Measurements from ENCODE around the gene STARD3. TPM values are rescaled to one million over a fixed set of nuclear protein-coding genes. Genes with fewer than 3 reads are reported as not detected.

STARD3 gene
- total RNA-seq, 1 donor from 2014 or later: 32.7 TPM

DNA sequence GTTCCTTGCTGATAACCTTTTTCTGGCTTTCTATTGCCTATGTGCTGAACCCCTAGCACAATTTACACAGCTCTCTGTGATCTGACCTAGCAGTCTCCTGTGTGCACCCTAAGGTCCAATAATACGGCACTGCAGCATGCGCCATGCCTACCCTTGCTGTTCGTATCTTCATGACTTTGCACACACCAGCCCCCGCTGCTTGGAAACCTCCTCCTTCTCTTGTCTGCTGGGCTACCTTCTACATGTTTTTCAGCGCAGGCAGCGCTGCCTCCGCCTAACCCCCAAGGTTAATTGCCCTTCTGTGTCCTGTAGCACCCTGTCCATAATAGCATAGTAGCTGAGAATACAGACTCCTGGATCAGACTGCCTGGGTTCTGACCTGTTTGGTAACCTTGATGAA lies 1.4 kb downstream of the STARD3 start:
- no peak for DNase-seq (ENCODE audit: low read depth in 2 of 2)

DNA sequence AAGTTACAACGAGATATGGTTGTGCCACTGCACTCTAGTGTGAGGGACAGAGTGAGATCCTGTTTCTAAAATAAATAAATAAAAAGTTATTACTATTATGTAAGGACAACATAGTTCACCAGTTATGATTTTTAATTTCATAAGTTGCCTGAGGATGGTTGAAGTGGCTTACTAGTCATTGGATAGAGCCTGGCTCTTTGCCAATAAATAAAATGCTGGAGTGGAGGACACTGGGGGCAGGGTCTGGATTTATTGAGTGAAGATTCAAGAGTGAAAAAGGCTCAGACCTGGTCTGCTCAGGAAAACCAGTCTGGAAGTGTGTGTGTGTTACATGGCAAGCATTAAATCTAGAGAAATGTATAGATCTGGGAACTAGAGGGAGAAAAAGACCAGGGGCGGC lies 2.1 kb downstream of the STARD3 start:
- DNase-seq (ENCODE audit: low read depth in 2 of 2): no peak

DNA sequence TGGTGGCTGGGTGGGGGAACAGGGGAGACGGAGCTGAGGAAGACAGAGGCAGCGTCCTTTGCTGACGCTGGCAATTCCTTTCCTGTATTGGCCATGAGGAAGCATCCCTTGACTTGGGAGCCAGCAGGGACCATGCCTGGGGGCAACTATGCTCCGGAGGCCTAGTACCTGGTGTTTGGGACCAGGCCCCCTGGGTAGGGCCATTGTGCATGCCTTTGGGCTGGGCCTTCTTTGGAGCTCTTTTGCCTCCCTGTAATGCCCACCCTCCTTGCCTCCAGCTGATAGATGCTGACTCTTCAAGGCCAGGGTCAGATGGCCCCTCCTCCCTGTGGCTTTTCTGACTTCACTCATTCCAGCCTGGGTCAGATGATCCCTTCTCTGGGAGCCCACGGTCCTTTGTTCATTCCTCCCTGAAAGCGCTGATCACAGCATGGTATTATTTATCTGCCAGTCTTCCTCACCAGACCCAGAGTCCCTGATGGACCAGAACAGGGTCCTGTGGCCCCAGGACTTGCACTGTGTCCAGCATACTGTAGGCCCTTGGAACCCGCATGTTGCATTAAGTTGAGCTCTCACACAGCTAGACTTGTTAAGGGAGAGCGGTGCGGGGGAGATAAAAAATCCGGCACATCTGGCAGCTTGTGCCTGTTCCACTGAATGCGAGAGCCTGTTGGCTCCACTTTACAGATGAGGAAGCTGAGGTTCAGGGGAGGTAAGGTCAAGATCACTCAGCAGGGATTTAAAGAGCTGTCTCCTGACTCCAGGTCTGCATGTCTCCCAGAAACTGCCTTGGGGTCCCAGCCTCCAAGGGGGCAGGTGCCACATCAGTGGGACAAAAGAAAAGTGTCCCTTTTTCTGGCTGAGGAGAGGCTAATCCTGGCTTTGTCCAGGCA lies 2.9 kb downstream of the STARD3 start:
- DNase-seq (ENCODE audit: low read depth in 2 of 2): no peak

DNA sequence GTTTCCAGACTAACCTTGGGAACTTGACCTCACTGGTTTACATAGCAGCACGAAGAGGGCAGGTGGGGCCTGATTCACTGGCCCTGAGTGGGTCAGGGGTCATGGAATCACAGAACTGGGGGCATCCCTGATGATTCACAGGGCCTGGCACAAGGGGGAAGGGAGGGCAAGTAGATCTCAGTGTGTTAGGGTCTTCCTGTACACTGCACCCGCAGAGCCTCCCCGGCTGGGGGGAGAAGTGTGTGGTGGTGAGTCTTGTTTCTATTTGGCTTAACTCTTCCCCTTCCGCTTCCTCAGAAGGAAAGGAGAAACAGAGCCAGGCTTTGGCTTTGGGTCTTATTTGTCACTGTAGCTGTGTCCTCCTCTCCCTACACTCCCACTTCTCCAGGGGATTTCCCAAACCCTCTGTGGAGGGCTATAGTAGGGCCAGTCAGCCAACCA lies 3.7 kb downstream of the STARD3 start:
- no peak for DNase-seq (ENCODE audit: low read depth in 2 of 2)

DNA sequence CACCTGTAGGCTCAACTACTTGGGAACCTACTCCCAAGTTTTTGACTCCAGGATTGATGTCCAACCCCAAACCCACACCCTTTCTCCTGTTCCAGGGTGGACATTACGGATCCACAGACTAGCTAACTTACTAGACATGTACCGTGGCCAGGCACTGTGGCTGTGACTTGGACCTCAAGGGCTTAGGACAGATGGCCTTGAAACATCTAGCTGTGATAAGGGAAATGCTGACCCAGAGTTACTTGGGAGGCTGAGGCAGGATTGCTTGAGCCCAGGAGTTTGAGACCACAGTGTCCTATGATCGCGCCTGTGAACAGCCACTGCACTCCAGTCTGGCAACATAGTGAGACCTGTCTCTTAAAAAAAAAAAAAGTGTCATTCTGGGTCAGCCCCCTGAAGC lies 4.2 kb downstream of the STARD3 start:
- DNase-seq (ENCODE audit: low read depth in 2 of 2): no peak

DNA sequence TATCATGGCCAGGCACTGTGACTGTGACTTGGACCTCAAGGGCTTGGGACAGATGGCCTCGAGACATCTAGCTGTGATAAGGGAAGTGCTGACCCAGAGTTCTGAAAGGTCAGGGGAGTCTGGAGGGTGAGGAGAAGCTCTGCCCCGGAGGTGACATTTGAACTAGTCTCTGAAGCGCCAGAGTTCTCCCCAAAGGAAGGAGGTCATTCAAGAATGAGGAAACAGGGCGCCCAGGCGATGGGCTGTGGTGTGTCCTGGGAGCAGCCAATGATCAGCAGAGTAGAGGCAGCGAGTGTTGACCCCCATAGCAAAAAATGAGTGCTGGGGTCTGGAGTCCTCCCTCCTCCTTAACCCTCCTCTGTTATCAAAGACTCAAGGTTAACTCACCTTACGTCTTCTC lies 4.9 kb downstream of the STARD3 start:
- no peak for DNase-seq (ENCODE audit: low read depth in 2 of 2)

DNA sequence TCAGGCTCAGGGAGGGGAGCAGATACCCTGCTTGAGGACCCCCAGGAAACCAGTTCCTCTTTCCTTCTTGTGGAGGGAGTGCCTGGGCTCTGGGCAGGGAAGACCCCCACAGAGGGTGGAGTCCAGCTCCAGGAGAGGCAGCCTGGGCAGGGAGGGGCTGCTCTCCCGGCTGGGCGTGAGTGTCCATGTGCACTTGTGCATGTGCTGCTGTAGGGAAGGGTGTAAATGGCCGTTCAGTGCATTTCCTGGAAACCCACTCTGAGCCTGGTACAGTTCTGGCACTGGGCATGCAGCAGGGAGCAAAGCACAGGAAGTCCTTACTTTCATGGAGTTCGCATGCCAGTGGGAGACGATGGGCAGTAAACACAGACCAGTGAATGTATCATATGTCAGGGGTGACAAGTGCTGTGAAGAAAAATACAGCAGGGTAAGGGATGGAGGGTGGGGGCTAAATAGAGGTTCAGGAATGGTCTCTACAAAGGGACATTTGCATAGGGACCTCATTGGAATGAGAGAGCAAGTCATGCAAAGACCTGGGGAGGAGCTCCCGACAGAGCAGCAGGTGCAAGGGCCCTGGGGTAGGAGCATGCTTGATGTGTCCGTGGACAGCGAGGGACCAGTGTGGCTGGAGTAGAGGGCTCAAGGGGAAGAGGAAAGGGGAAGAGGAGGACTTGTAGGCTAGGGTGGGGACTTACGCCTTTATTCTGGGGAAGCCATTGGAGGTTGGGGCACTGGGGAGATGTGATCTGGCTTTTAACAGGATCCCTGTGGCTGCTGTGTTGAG lies 5.5 kb downstream of the STARD3 start:
- no peak for DNase-seq (ENCODE audit: low read depth in 2 of 2)

DNA sequence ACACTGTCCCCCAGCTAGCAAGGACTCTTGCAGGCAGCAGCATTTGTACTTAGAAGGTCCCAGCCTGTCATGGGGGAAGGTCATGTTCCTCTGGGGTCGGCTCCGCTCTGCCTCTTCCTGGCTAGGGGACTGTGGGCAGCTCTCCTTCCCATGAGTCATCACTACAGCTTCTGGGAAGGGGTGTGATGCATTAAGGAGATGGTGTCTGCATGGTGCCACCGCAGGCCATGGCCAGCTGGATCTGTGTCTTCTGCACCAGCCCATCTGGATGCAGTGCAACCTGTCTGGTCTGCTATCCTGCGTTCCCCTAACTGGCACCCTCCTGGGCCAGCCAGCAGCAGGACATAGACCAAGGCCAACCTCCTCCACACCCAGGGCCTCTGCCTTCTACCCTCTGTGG lies 6.3 kb downstream of the STARD3 start:
- no peak for DNase-seq (ENCODE audit: low read depth in 2 of 2)

DNA sequence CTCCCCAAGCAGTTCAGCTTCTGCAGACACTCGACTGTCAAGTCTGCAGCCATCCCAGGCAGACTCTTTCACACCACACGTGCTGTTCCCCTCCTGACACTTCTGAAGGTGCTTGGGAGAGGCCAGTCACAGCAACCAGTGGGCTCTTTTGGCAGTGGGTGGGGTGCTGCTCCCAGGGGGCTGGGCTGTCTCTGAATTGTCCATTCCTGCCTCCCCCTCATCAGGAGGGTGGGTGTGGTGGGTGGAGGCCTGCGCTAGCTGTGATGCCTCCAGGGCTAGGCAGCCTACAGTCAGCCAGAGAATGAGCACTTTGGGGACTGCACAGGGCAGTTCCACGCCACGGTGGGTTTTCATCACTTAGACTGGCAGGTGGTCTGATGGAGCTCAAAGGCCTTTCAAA lies 10.3 kb downstream of the STARD3 start:
- DNase-seq (ENCODE audit: low read depth in 2 of 2): no peak

DNA sequence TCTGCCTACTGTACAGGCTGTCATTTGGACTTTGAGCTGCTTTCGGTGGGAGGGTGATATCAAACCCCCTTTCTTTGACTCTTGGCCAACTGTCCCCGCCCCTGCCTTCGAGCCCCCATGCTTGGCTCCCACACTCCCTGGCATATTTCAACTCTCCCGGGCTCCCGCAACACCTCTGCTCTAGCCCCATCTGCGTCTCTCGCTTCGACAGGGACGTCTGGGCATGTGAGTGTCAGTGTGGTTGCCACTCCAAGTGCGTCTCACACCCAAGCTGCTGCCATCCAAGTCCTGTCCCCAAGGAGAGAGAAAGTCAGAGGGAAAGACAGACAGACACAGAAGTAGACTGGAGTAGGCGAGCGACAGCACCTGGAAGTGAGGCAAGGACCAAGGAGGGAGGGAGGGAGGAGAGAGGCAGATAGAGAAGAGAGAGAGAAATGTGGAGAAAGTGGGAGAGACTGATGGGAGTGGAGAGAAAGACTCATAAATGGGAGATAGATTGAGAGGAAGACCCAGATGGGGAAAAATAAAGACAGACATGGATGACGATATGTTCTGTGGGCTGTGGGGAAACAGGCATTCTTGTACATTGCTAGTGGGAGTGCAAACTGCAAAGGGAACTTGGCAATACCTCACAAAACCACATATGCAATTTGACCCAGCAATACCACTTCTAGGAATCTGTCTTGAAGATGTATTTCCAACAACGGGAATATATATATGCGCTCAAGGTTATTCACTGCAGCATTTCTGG lies 11.8 kb downstream of the STARD3 start:
- DNase-seq (ENCODE audit: low read depth in 2 of 2): no peak

DNA sequence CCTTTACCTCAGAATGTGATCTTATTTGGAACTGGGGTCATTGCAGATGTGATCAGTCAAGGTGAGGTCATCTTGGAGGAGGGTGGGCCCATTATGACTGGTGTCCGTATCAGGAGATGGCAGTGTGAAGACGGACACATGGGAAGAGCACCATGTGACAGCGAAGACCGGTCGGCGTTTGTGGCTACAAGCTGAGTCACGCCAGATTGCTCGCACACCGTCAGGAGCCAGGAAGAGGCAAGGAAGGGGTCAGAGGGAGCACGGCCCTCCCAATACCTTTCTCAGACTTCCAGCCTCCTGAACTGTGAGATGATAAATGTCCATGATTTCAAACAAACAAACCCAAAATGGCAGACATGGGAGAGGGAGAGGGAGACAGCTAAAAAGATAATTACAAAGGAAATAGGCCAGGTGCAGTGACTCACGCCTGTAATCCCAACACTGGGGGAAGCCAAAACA lies 13.2 kb downstream of the STARD3 start:
- no peak for DNase-seq (ENCODE audit: low read depth in 2 of 2)

DNA sequence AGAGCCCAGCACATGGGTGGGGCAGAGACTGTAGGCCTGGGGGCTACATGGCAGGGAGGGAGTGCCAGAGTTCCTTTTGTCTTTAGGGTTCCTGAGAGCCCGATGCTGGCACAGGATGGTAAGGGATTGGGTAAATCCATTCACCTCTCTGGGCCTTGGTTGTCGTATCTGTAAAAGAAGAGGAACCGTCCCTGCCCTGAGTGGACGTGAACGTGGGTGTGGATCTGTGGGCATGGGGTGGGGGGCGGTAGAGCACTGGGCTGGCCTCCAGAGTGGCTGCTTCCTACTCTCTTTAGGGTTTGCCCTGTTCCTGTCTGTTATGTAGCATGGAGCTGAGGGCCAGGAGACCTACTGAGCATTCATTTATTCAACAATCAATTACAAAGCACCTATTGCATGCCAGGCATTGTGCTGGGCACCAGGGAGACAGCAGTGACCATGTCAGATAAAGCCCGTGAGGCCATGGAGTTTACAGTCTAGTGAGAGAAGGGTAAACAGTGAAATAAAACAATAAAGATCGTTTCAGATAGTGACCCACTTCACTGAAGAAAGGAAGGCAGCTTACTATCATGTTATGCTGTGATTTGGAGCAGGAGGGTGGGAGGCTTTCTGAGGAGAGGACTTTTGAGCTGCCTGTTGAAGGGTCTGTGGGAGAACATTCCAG lies 15.1 kb downstream of the STARD3 start:
- no peak for DNase-seq (ENCODE audit: low read depth in 2 of 2)

DNA sequence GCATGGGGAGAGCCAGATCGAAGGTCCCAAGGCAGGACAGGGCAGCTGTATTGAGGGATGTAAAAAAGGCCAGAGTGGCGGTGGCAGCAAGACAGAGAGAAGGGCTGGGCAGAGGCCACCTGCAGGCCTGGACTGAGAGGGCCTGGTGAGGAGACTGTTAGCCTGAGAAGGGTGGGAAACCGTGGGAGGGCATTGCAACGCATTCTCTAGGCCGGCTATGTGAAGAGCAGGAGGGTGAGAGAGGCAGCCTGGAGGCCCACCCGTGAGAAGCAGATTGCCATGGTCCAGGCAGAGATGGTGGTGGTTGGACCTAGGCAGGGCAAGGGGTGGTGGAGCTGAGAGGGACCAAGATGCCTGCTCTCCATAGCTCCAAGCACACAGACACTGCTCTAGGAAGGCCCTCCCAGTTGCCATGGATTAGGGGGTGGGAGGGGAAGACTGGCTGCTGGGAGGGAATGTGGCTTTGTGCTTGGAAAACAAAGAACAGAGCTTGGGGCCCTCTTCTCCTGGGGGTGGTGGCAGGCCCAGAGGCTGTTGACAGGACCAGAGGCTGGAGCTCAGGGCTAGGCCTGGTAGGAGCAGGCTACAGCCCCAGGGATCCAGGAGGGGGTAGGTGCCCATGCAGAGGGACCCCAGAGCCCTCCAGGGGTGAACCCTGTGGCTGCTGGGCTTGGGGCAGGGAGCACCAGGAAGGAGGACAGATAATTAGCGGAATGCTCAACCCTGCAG lies 15.8 kb downstream of the STARD3 start:
- no peak for DNase-seq (ENCODE audit: low read depth in 2 of 2)

DNA sequence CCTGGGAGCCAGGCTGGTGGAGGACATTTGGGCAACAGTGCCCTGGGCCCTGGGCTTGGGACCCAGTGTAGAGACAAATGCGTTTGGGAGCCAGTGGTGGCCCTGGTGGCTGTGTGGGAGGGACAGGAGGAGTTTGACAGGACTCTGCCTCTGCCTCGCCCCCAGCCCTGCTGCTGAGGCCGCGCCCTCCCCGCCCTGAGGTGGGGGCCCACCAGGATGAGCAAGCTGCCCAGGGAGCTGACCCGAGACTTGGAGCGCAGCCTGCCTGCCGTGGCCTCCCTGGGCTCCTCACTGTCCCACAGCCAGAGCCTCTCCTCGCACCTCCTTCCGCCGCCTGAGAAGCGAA lies 16.3 kb downstream of the STARD3 start:
- DNase-seq (ENCODE audit: low read depth in 2 of 2): no peak

DNA sequence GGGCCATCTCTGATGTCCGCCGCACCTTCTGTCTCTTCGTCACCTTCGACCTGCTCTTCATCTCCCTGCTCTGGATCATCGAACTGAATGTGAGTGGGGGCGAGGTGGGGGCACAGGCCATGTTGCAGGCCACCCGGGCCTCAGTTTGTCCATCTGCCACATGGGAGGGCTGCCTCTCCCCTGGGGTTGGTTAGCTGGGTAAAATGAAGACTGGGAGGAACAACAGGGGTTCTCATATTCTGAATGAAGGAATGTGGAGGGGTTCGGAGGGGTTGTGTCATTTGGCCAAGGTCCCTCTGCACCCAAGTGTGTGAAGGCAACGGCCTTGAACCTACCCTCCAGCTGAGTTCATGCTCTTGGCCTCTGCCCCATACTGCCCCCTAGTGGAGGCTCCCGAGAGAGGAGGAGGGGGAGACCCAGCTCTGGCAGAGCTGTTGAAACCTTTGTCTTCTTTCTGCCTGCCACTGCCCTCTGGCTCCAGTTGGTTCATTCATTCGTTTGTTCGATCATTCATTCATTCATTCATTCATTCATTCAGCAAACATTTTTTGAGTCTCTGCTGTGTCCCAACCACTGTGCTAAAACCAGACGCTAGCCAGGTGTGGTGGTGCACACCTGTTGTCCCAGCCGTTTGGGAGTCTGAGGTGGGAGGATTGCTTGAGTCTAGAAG lies 16.9 kb downstream of the STARD3 start:
- peak in 1 of 2 donors; percentile 49 for DNase-seq (ENCODE audit: low read depth in 2 of 2)

DNA sequence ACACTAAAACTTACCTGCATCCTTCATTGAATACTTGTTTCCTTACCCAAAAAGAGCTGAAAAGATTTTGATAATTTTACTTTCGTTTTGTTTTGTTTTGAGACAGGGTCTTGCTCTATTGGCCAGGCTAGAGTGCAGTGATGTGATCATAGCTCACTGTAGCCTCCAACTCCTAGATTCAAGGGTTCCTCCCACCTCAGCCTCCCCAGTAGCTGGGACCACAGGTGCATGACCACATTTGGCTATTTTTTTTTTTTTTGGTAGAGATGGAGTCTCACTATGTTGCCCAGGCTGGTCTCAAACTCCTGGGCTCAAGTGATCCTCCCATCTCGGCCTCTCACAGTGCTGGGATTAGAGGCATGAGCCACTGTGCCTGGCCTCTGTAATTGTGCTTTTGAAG lies 18.2 kb downstream of the STARD3 start:
- DNase-seq (ENCODE audit: low read depth in 2 of 2): no peak

DNA sequence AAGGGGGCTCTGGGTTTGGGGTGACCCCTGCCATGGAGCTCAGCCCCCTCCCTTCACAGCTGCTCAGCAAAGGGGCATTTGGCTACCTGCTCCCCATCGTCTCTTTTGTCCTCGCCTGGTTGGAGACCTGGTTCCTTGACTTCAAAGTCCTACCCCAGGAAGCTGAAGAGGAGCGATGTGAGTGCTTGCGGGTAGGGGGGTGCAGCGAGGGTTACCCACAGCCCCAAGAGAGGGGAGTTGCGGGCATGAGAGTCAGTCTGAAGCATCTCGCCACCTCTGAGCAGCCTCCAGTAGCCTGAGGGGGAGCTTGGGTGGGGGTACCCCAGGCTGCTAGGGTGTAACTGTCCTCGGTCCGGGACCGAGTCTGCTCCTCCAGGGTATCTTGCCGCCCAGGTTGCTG lies 21.4 kb downstream of the STARD3 start:
- DNase-seq (ENCODE audit: low read depth in 2 of 2): no peak

DNA sequence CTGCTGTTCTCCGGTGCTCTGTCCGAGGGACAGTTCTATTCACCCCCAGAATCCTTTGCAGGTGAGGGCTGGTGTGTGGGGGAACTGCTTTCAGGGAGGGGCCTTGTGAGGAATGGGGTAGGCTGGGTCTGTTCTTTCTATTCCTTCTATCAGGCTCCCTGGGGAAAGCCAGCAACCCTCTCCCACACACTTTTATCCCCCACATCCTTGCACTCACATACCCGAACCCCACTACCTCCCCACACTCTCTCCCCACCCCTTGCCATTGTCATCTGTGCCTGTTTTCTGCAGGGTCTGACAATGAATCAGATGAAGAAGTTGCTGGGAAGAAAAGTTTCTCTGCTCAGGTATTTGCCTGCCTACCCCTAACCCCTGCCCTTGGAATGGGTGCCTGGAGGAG lies 21.8 kb downstream of the STARD3 start:
- no peak for DNase-seq (ENCODE audit: low read depth in 2 of 2)

DNA sequence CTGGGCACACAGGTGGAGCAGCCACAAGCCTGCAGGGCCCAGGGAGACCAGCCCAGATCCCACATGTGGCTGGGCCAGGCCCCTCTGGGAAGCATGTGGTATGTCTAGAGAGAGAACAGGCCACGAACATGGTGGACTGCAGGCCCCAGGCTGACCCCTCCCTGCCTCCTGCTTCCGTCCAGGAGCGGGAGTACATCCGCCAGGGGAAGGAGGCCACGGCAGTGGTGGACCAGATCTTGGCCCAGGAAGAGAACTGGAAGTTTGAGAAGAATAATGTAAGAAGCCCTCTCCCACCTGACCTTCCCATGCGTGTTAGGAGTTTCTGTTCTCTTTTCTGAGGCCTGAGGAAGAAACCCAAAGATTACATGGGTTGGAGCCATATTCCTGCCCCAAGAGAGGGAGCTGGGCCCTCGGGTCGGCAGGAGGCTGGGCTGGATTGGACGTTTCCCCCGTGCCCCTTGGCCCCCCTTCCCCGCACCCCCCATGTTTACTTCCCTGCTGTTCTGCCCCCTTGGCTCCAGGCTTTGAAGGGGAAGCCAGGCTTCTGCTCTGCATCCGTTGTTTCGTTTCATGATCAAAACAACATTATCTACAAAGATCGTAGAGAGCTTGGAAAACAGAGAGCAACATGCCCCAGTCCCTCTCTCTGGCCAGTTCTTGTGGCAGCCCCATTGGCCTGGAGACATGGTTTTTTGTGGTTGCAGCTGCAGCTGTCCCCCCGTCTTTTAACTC lies 22.5 kb downstream of the STARD3 start:
- DNase-seq (ENCODE audit: low read depth in 2 of 2): peak; percentile 86 to 88

DNA sequence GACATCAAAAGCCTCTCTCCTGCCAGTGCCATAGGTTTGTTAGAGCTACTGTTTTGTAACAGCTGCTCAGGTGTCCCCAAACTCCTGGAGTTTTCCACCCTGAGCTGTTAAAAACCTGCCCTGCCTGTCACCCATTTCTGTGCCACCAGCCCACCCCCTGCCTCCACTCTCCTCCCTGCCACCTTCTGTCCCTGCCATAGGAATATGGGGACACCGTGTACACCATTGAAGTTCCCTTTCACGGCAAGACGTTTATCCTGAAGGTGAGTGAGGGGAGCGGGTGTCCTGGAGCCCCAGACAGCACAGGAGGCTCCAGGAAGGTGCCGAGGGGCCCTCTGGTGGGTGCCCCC lies 23.0 kb downstream of the STARD3 start:
- no peak for DNase-seq (ENCODE audit: low read depth in 2 of 2)

Data from dermis microvascular lymphatic vessel endothelial cell (primary cell).